ENCODE measurements around the gene OLFM4.

OLFM4 gene

GRCh38 chr13:52994051-52994450 is 34.6 kb upstream of the OLFM4 start:
- Histone ChIP-seq H3K36me3 (ENCODE audit: control insufficient read depth in 2 of 2, insufficient read depth in 1 of 2, low read length in 2 of 2) (no peaks in the 10 kb centered on the region), H3K4me1 (ENCODE audit: control insufficient read depth, insufficient read depth, low read length) (no peaks in the 10 kb centered on the region), H3K27ac (ENCODE audit: extremely low read depth, low read depth, low read length) (no peak overlapping the region), H3K4me3 (ENCODE audit: low read depth, low read length) (no peak overlapping the region), H3K9me3 (ENCODE audit: control insufficient read depth, insufficient read depth, low read depth, low read length) (no peaks in the 10 kb centered on the region)
- no peak for TF ChIP-seq ZBTB7A (tag by site-specific recombination; IDR thresholded peaks at IDR 0.05; ENCODE audit: low read depth)
- no peak for TF ChIP-seq ZNF776 (tag by site-specific recombination; IDR thresholded peaks at IDR 0.05; ENCODE audit: borderline replicate concordance)
- no peak for TF ChIP-seq ZNF600 (tag by site-specific recombination; IDR thresholded peaks at IDR 0.05)
- TF ChIP-seq ZNF354C (tag by site-specific recombination; IDR thresholded peaks at IDR 0.05; ENCODE audit: borderline replicate concordance, low read depth) = no peak
- no peak for TF ChIP-seq ZNF449 (tag by site-specific recombination; IDR thresholded peaks at IDR 0.05)
- no peak for TF ChIP-seq WT1 (tag by site-specific recombination; IDR thresholded peaks at IDR 0.05)
- TF ChIP-seq ZNF175 (tag by site-specific recombination; IDR thresholded peaks at IDR 0.05) = no peak
- TF ChIP-seq ZNF571 (tag by site-specific recombination; IDR thresholded peaks at IDR 0.05) = no peak
- no peak for TF ChIP-seq IKZF3 (tag by site-specific recombination; IDR thresholded peaks at IDR 0.05)
- no peak for TF ChIP-seq ZEB2 (tag by site-specific recombination; IDR thresholded peaks at IDR 0.05)
- TF ChIP-seq GFI1B (tag by site-specific recombination; IDR thresholded peaks at IDR 0.05) = no peak
- TF ChIP-seq ZNF555 (tag by site-specific recombination; conservative IDR thresholded peaks at IDR 0.05) = no peak
- no peak for TF ChIP-seq YY2 (tag by site-specific recombination; IDR thresholded peaks at IDR 0.05)
- no peak for TF ChIP-seq ZNF335 (tag by site-specific recombination; conservative IDR thresholded peaks at IDR 0.05)
- ChIA-PET POLR2A (no interaction called here), CTCF (interaction anchor here (0.6 kb wide), 1 partner anchor 326 kb away, joined by 3 read pairs; no protein-coding TSS in a partner anchor)

- Histone ChIP-seq H3K4me1 (ENCODE audit: control insufficient read depth, insufficient read depth, low read length) (no peaks in the 10 kb centered on the region), H3K36me3 (ENCODE audit: control insufficient read depth in 2 of 2, insufficient read depth in 1 of 2, low read length in 2 of 2) (no peaks in the 10 kb centered on the region), H3K27ac (ENCODE audit: extremely low read depth, low read depth, low read length) (no peak overlapping the region), H3K4me3 (ENCODE audit: low read depth, low read length) (no peak overlapping the region), H3K9me3 (ENCODE audit: control insufficient read depth, insufficient read depth, low read depth, low read length) (no peaks in the 10 kb centered on the region)
- CTCF ChIA-PET = interaction anchor here (0.6 kb wide), 1 partner anchor 62 kb away, joined by 3 read pairs; no protein-coding TSS in a partner anchor
- TF ChIP-seq ZNF214 (tag by site-specific recombination; IDR thresholded peaks at IDR 0.05; ENCODE audit: borderline replicate concordance) (no peak), RBAK (tag by site-specific recombination; IDR thresholded peaks at IDR 0.05) (no peak), ZSCAN5A (tag by site-specific recombination; IDR thresholded peaks at IDR 0.05) (no peak), PATZ1 (tag by site-specific recombination; IDR thresholded peaks at IDR 0.05) (no peak), ZNF24 (tag by site-specific recombination; IDR thresholded peaks at IDR 0.05) (no peak), ZNF626 (tag by site-specific recombination; IDR thresholded peaks at IDR 0.05) (no peak), ZNF148 (tag by site-specific recombination; IDR thresholded peaks at IDR 0.05; ENCODE audit: borderline replicate concordance) (no peak), ZNF354C (tag by site-specific recombination; IDR thresholded peaks at IDR 0.05; ENCODE audit: borderline replicate concordance, low read depth) (no peak), ZNF155 (tag by site-specific recombination; IDR thresholded peaks at IDR 0.05) (no peak), KLF9 (tag by site-specific recombination; IDR thresholded peaks at IDR 0.05; ENCODE audit: low read depth) (no peak)
- POLR2A ChIA-PET = no interaction called here
Observed at GRCh38 chr13:52994865-52995264, 33.7 kb upstream of the OLFM4 start.

Measured in HEK293 (cell line).